GM21390 (cell line): ENCODE measurements around the gene LILRB4.
"Not testable (repeated sequence)": the region's sequence is repeated elsewhere in the genome, so short reads cannot be mapped to it uniquely, and the experiment has no call there.

ENCODE experiments used
- ATAC-seq: cut with Tn5 transposase; IDR thresholded peaks from one replicate; pipeline ENCODE4 v1.9.1; 2021; ENCODE audit not compliant: unreplicated experiment

Gene LILRB4

GRCh38 chr19:54691582-54692297, 29.0 kb downstream of the LILRB4 start:
- ATAC-seq, result no peak

GRCh38 chr19:54692298-54692615, 29.5 kb downstream of the LILRB4 start:
- no peak for ATAC-seq

DNA sequence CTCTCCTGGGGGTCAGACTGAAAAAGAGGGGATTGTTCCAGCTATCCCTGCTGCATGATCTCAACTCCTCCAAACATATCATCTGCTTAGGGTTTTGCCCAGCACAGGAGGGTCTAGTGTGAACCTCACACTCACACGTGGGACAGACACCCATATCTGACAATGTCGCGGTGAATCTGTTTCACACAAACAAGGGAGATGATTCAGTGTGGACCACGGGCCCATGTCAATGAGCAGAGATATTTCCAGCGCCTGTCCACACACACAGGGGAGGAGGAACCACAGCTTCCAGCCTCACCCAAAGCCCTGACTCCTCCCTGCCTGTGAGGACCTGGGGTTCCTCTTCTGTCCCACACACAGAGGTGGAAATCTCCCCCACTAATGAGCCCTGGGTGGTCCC, 31.9 kb downstream of the LILRB4 start:
- ATAC-seq, result no peak

- ATAC-seq, result no peak
Observed at GRCh38 chr19:54696117-54696548, 33.3 kb downstream of the LILRB4 start.

- ATAC-seq, result no peak
Observed at GRCh38 chr19:54696766-54697165, 34.0 kb downstream of the LILRB4 start.

DNA sequence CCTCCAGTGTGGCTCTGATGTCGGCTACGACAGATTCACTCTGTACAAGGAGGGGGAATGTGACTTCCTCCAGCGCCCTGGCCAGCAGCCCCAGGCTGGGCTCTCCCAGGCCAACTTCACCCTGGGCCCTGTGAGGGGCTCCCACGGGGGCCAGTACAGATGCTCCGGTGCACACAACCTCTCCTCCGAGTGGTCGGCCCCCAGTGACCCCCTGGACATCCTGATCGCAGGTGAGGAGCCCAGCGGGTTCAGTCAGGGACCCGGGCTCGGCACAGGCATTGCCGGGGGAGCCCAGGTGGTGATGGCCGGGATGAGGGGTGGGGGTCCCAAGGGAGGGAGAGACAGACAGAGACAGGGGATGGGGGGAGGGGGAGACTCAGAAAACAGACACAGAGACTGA, 34.9 kb downstream of the LILRB4 start:
- ATAC-seq, result not testable (repeated sequence)

DNA sequence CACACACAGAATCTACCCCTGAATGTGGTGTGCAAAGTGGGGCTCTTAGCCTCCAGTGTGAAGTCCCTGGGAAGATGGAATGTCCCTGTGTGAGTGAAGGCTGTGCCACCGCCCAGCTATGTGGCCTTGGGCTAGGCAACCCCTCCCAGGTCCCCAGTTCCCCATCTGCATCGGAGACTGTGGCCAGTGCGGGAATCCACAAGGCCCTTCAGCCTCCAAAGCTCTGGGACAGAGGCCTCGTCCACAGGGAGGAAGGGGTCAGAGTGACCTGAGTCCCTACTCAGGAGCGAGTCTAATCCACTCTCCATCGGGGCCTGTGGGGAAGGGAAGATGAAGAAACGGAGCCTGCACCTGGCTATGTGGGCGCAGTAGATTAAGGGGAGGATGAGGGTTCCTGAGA, 42.1 kb downstream of the LILRB4 start:
- no peak for ATAC-seq

DNA sequence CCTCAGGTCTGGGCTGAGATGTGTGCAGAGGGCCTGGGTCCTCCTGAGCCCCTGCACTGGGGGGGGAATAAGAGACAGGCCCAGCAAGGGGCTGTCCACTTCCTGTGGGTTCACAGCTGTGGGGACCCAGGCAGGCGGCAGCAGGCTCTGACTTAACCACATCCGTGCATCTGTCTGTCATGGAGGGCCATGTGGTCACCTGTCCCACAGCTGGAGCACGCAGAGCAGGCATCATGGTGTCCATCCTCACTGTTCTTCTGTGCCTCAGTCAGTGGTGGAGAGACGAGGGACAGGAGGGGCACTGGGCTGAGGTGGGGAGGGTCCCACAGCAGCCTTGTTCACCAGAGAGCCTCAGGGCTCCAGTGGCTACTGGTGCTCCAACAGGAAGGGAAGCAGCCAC, 45.2 kb downstream of the LILRB4 start:
- ATAC-seq, result no peak

DNA sequence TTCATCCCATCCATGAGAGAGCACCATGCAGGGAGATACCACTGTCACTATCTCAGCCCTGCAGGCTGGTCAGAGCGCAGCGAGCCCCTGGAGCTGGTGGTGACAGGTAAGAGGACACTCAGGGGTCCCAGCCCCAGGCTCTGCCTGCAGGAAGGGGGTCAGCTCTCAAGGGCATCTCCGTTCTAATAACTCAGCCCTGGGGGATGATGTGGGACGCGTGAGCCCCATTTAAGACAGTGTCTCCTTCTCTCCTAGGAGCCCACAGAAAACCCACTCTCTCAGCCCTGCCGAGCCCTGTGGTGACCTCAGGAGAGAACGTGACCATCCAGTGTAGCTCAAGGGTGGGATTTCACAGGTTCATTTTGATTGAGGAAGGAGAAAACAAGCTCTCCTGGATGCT, 46.0 kb downstream of the LILRB4 start:
- no peak for ATAC-seq

GRCh38 chr19:54709212-54709948, 46.6 kb downstream of the LILRB4 start:
- no peak for ATAC-seq

DNA sequence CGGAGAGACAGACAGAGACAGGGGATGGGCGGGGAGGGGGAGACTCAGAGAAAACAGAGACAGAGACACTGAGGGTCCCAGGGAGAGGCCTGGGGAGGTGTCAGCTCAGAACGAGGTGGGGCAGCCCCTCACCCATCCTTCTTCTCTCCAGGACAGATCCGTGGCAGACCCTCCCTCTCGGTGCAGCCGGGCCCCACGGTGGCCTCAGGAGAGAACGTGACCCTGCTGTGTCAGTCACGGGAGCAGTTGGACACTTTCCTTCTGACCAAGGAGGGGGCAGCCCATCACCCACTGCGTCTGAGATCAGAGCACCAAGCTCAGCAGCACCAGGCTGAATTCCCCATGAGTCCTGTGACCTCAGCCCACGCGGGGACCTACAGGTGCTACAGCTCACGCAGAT, 47.2 kb downstream of the LILRB4 start:
- ATAC-seq, result not testable (repeated sequence)
